NCI-H2227 (cell line): ENCODE data around the gene FAR1.

ENCODE experiments used
- DNase-seq: peaks from one replicate; lab custom pipeline; 2025; ENCODE audit not compliant: unreplicated experiment; lab: John Stamatoyannopoulos, UW

FAR1 gene

GRCh38 chr11:13669544-13670488 is 1.3 kb downstream of the FAR1 start:
- DNase-seq: no peak

- no peak for DNase-seq
Observed at GRCh38 chr11:13672576-13673210, 4.2 kb downstream of the FAR1 start.

GRCh38 chr11:13674799-13675509 is 6.5 kb downstream of the FAR1 start:
- DNase-seq: no peak

- DNase-seq: no peak
Observed at GRCh38 chr11:13676576-13676975, 8.1 kb downstream of the FAR1 start.

- no peak for DNase-seq
Observed at GRCh38 chr11:13679768-13680167, 11.3 kb downstream of the FAR1 start.

GRCh38 chr11:13680501-13681264 is 12.2 kb downstream of the FAR1 start:
- no peak for DNase-seq

- no peak for DNase-seq
Observed at GRCh38 chr11:13681446-13681845, 13.0 kb downstream of the FAR1 start.

GRCh38 chr11:13682212-13682611 is 13.7 kb downstream of the FAR1 start:
- DNase-seq: no peak

- DNase-seq: no peak
Observed at GRCh38 chr11:13685461-13686108, 17.1 kb downstream of the FAR1 start.

- DNase-seq: no peak
Observed at GRCh38 chr11:13686776-13687175, 18.3 kb downstream of the FAR1 start.

GRCh38 chr11:13687271-13687670 is 18.8 kb downstream of the FAR1 start:
- DNase-seq: no peak

- no peak for DNase-seq
Observed at GRCh38 chr11:13691286-13691899, 22.9 kb downstream of the FAR1 start.

GRCh38 chr11:13692172-13692571 is 23.7 kb downstream of the FAR1 start:
- no peak for DNase-seq

GRCh38 chr11:13694115-13694514 is 25.6 kb downstream of the FAR1 start:
- no peak for DNase-seq

GRCh38 chr11:13695886-13696285 is 27.4 kb downstream of the FAR1 start:
- no peak for DNase-seq

- no peak for DNase-seq
Observed at GRCh38 chr11:13697710-13698109, 29.2 kb downstream of the FAR1 start.

GRCh38 chr11:13698132-13698531 is 29.7 kb downstream of the FAR1 start:
- DNase-seq: no peak

- no peak for DNase-seq
Observed at GRCh38 chr11:13699041-13699440, 30.6 kb downstream of the FAR1 start.

- DNase-seq: no peak
Observed at GRCh38 chr11:13699870-13700269, 31.4 kb downstream of the FAR1 start.

- no peak for DNase-seq
Observed at GRCh38 chr11:13701506-13701905, 33.0 kb downstream of the FAR1 start.
